ENCODE measurements around the gene ZNF678.
A peak's percentile ranks its signal among the peaks of the same experiment; 100 is the strongest.

The ZNF678 gene

GRCh38 chr1:227563324-227564201 is at the start of gene ZNF678:
Gene ZNF678 (plus strand): TSS chr1:227563556. CDS start chr1:227650992, 87,436 bp downstream.
- H3K27ac Mint-ChIP-seq: peak within 1 kb of the TSS; percentile 99
- peaks cover 10 to 11% of the 10 kb centered on the region in 2 donors for H3K9me3 Mint-ChIP-seq
- peak within 1 kb of the TSS; percentile 89 to 94 for H3K4me3 Mint-ChIP-seq
- peaks cover 22 to 32% of the 10 kb centered on the region in 2 donors for H3K27me3 Mint-ChIP-seq
- peaks cover 7 to 22% of the 10 kb centered on the region in 2 donors for H3K36me3 Mint-ChIP-seq
- DNase-seq (peak; percentile 92), ATAC-seq (replicated peaks) (peak; percentile 90 to 92)
- H3K4me1 Mint-ChIP-seq: peaks cover 29 to 49% of the 10 kb centered on the region in 2 donors

DNA sequence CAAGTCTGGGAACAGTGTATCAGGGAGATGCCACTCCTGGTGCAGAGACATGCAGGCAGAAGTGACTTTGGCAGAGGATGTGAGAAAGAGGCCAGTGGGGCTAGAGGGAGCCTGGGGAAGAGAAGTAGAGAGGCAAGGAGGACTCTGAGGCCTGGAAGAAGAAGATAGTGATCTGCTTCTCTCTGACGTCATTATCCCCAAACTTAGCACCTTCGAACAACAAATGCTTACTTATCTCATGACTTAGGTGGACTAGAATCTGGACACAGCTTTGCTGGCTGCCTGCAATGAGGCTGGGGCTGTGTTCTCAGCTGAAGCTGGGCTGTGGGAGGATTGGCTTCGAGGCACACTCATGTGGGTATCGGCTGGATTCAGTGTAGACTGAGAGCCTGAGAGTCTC is 44.5 kb upstream of the ZNF678 start:
- Mint-ChIP-seq H3K27ac (no peak overlapping the region), H3K4me3 (no peak overlapping the region), H3K36me3 (no peaks in the 10 kb centered on the region), H3K9me3 (no peaks in the 10 kb centered on the region), H3K4me1 (no peaks in the 10 kb centered on the region), H3K27me3 (peaks cover 0 to 4% of the 10 kb centered on the region in 2 donors)
- DNase-seq: no peak
- no peak for ATAC-seq (replicated peaks)

DNA sequence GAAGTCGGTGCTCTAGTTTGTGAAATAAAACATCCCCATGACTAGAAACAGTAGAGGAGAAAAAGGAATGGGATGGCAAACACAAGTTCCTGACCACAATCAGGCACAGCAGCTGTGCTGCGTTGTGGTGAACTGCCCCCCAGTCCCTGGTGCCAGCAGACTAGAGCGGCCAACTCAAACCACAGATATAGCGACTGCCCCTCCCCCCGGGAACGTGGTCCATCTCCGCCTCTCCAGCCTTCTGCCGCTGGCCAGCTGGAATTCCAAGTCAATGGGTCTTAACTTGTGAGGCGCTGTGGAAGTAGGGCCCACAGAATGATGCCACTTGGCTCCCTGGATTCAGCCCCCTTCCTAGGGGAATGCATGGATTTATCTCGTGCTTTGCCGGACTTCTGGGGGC is 41.6 kb upstream of the ZNF678 start:
- DNase-seq: no peak
- H3K4me1 Mint-ChIP-seq: no peaks in the 10 kb centered on the region
- H3K36me3 Mint-ChIP-seq: peaks cover 0 to 3% of the 10 kb centered on the region in 2 donors

GRCh38 chr1:227526524-227526923 is 36.8 kb upstream of the ZNF678 start:
- Mint-ChIP-seq H3K4me3 (no peak overlapping the region), H3K27ac (no peak overlapping the region), H3K36me3 (peaks cover 11 to 16% of the 10 kb centered on the region in 2 donors), H3K9me3 (peaks cover 38 to 48% of the 10 kb centered on the region in 2 donors), H3K27me3 (peaks cover 33 to 43% of the 10 kb centered on the region in 2 donors), H3K4me1 (no peaks in the 10 kb centered on the region)
- no peak for ATAC-seq (replicated peaks)
- no peak for DNase-seq

More for the DNA sequence above, 41.6 kb upstream of the ZNF678 start:
- H3K27me3 Mint-ChIP-seq: peaks cover 0 to 10% of the 10 kb centered on the region in 2 donors
- no peak overlapping the region for H3K27ac Mint-ChIP-seq
- ATAC-seq (replicated peaks): no peak
- no peak overlapping the region for H3K4me3 Mint-ChIP-seq
- H3K9me3 Mint-ChIP-seq: peaks cover 4 to 5% of the 10 kb centered on the region in 2 donors

GRCh38 chr1:227532019-227532619 is 31.2 kb upstream of the ZNF678 start:
- no peak overlapping the region for H3K4me3 Mint-ChIP-seq
- H3K27ac Mint-ChIP-seq: no peak overlapping the region
- H3K9me3 Mint-ChIP-seq: peaks cover 34 to 45% of the 10 kb centered on the region in 2 donors
- peaks cover 11 to 33% of the 10 kb centered on the region in 2 donors for H3K36me3 Mint-ChIP-seq
- H3K4me1 Mint-ChIP-seq: no peaks in the 10 kb centered on the region
- ATAC-seq (replicated peaks): no peak
- DNase-seq: no peak
- H3K27me3 Mint-ChIP-seq: peaks cover 37% of the 10 kb centered on the region in 2 donors

- H3K9me3 Mint-ChIP-seq: no peaks in the 10 kb centered on the region
- no peak for ATAC-seq (replicated peaks)
- H3K27me3 Mint-ChIP-seq: peaks cover 0 to 12% of the 10 kb centered on the region in 2 donors
- DNase-seq: no peak
- H3K27ac Mint-ChIP-seq: no peak overlapping the region
- H3K36me3 Mint-ChIP-seq: peaks cover 0 to 5% of the 10 kb centered on the region in 2 donors
- H3K4me1 Mint-ChIP-seq: peaks cover 9 to 17% of the 10 kb centered on the region in 2 donors
- no peak overlapping the region for H3K4me3 Mint-ChIP-seq
Measured at GRCh38 chr1:227540170-227541098, 22.9 kb upstream of the ZNF678 start.

DNA sequence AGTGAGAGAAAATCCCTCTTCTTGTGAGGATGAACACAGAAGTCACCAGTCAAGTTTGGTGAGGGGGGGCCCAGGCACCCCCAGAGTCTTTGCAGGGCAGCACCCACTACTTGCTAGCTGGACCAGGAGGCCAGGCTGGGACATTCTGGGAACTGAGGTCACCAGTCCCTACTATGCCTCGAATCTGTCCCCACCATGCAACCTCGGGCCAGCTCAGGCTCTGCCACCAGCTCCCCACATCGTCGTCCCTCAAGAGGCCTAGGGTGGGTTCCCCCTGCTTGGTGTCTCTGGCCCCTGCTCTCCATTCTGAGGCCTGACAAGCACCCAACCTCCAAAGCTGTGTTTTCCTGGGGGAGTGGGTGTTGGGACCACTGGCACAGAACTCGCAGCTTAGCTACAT is 22.2 kb upstream of the ZNF678 start:
- Mint-ChIP-seq H3K4me1 (peaks cover 9 to 17% of the 10 kb centered on the region in 2 donors), H3K27me3 (peaks cover 0 to 12% of the 10 kb centered on the region in 2 donors), H3K36me3 (peaks cover 0 to 3% of the 10 kb centered on the region in 2 donors), H3K9me3 (no peaks in the 10 kb centered on the region), H3K27ac (no peak overlapping the region), H3K4me3 (peak overlapping the region; percentile 41 to 79)
- ATAC-seq (replicated peaks) (no peak), DNase-seq (no peak)

DNA sequence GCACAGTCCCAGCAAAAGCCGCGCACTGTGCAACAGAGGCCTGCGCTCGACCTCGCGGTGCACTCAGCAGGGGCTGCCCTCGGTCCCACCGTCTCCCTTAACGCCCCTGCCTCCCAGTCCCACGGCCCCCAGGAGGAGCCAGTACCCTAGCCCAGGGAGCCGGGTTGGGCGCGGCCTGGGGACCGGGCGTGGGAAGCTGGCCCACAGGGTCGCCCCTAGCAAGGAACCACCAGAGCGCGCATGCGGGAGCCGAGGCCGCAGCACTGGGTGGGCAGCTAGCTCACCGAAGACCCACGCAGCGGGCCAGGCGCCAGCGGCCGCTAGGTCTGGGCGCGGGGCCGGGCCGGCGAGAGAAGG is 21.6 kb upstream of the ZNF678 start:
- H3K4me1 Mint-ChIP-seq: peaks cover 9 to 17% of the 10 kb centered on the region in 2 donors
- H3K9me3 Mint-ChIP-seq: no peaks in the 10 kb centered on the region
- H3K27ac Mint-ChIP-seq: no peak overlapping the region
- H3K27me3 Mint-ChIP-seq: peaks cover 0 to 12% of the 10 kb centered on the region in 2 donors
- H3K36me3 Mint-ChIP-seq: peaks cover 0 to under 1% of the 10 kb centered on the region in 2 donors
- peak overlapping the region; percentile 71 to 79 for H3K4me3 Mint-ChIP-seq
- ATAC-seq (replicated peaks): no peak
- DNase-seq: no peak

GRCh38 chr1:227542153-227543120 is 20.9 kb upstream of the ZNF678 start:
- ATAC-seq (replicated peaks) (peak; percentile 97), DNase-seq (peak; percentile 87)
- Mint-ChIP-seq H3K4me1 (peaks cover 9 to 17% of the 10 kb centered on the region in 2 donors), H3K9me3 (no peaks in the 10 kb centered on the region), H3K27ac (no peak overlapping the region), H3K27me3 (peaks cover 0 to 12% of the 10 kb centered on the region in 2 donors), H3K36me3 (no peaks in the 10 kb centered on the region), H3K4me3 (peak overlapping the region; percentile 71 to 79)

GRCh38 chr1:227543283-227544066 is 19.9 kb upstream of the ZNF678 start:
- no peak for ATAC-seq (replicated peaks)
- DNase-seq: no peak
- peak overlapping the region; percentile 39 to 79 for H3K4me3 Mint-ChIP-seq
- no peak overlapping the region for H3K27ac Mint-ChIP-seq
- H3K9me3 Mint-ChIP-seq: no peaks in the 10 kb centered on the region
- no peaks in the 10 kb centered on the region for H3K36me3 Mint-ChIP-seq
- H3K4me1 Mint-ChIP-seq: peaks cover 9 to 17% of the 10 kb centered on the region in 2 donors
- peaks cover 4 to 6% of the 10 kb centered on the region in 2 donors for H3K27me3 Mint-ChIP-seq

DNA sequence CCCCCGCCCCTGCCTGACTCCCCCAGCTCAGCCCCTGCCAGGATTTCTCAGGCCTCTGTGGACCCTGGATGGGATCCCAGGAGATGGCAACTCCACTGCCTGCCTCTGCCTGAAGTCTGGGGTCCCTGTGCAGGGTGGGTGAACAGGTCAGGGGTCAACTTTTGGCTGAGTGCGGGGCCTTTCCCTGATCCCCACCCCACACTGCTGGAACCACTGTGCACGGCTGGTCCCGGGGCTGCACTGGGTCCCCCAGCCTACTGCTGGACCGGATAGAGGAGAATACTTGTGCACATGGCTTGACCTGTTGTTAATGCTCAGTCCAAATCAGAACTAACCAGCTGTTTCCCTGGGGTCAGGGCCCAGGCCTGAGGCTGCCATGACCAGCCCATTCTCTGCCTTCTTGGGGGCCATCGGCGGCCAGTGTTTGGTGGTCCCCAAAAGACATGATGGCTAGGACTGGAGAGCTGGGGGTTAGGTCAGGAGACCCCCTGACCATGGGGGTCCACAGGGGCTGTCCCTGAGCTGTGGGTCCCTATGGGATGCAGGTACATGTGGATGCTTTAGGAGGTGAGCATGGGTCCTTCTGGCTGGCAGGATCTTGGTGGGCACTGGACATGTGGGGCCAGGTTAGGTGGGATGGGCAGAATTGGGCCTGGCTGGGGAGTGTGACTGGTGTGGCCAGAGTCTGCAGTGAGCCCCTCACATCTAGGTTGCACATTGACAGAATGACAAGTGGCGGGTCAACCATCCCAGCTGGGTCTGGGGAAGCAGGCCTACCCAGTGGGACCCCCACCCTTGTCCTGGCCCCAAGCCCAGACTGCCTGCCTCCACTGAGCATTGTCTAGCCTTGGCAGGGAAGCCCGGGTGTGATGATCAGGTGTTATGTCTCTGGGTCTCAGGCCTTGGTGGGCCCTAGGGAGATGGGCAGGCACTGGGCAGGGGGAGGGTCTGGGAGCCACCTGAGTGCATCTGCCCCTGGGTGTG is 19.0 kb upstream of the ZNF678 start:
- no peaks in the 10 kb centered on the region for H3K9me3 Mint-ChIP-seq
- no peak overlapping the region for H3K27ac Mint-ChIP-seq
- H3K27me3 Mint-ChIP-seq: peaks cover 4 to 5% of the 10 kb centered on the region in 2 donors
- ATAC-seq (replicated peaks): no peak
- DNase-seq: no peak
- no peak overlapping the region for H3K4me3 Mint-ChIP-seq
- peaks cover 9 to 17% of the 10 kb centered on the region in 2 donors for H3K4me1 Mint-ChIP-seq
- no peaks in the 10 kb centered on the region for H3K36me3 Mint-ChIP-seq

Data from stimulated activated naive B cell treated with anti-CD40 and anti-IgM and Interleukin-4, amounts not matched to agents 10 μg/mL and 1 μg/mL and 100 μg/mL, for 72 hours (primary cell).